HS-27A (cell line): Measurements from ENCODE around the gene KRTAP10-10.
"Not testable (repeated sequence)": the region's sequence is repeated elsewhere in the genome, so short reads cannot be mapped to it uniquely, and the experiment has no call there.

Experiments used
- DNase-seq: peaks from one replicate; pipeline ENCODE4 v3.0.0-alpha.2; 2012; ENCODE audit warnings: low read depth, missing footprints

Gene KRTAP10-10, protein sequence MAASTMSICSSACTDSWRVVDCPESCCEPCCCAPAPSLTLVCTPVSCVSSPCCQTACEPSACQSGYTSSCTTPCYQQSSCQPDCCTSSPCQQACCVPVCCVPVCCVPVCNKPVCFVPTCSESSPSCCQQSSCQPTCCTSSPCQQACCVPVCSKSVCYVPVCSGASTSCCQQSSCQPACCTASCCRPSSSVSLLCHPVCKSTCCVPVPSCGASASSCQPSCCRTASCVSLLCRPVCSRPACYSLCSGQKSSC

DNA sequence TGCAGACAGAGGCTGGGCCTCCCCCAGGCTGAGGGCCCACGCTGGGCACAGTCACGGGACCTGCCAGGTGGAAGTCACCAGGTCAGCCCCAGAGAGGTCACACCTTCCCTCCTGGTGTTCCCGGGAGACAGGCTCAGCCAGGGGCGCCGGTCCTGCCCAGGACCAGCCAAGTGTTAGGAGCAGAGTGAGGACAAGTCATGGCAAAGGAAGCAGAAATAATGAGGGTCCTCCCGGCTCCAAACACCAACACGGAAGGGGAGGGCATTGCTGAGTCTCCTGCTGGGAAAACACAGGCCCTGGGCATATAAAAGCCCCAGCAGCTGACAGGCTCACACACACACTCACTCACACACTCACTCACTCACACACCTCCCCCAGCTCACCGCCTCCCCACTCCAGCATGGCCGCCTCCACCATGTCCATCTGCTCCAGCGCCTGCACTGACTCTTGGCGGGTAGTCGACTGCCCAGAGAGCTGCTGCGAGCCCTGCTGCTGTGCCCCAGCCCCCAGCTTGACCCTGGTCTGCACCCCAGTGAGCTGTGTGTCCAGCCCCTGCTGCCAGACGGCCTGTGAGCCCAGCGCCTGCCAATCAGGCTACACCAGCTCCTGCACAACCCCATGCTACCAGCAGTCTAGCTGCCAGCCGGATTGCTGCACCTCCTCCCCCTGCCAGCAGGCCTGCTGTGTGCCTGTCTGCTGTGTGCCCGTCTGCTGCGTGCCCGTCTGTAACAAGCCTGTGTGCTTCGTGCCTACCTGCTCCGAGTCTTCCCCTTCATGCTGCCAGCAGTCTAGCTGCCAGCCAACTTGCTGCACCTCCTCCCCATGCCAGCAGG, at the start of gene KRTAP10-10:
KRTAP10-10 (plus strand) TSS at position 339 of the 833 bp plus-strand sequence; CDS start at position 401, 62 bp downstream.
- no peak for DNase-seq

DNA sequence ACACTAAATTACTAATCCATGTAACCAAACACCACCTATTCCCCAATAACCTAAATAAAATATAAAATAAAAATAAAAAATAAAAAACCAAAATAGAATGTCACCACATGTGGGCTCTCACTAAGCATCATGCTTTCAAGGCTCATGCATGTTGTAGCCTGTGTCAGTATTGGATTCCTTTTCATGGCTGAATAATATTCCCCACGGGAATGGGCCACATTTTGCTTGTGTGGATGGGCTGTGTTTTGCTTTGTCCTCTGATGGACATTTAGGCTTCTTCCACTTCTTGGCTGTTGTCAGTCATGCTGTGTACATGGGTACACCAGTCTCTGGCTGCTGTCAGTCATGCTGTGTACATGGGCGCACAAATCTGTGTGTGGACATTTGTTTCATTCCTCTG, 48.1 kb upstream of the KRTAP10-10 start:
- no peak for DNase-seq

DNA sequence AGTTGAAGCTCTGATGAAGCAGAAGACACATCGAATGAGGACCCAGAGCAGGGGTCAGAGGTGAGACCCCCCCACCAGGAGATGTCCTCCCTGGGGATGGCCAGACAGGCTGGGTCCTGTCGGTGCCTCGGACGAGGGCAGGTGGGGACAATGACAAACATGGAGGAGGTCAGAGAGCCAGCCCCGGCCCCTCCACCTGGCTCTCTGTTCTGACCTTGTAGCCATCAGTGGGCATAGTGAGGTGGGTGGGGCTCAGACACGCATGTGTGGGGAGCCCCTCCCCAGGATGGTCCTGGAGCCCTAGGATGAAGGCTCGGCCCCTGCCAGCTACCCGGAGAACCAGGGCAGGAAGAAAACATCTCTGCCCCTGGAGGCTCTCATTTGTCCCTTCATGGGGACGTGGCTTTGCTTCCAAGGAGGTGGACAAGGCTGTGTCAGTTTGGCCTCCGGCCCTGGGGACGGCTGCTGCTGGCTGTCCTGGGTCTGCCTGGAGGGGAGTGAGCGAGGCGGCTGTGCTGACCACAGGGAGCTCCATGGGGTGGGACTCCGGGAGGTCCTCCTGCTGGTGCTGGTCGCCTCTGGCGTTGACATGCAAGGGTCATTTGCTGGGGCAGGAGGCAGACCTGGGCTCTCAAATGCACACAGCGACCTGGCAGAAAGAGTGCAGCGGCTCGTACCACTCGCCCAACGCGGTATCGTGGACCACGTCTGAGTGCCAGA, 47.4 kb upstream of the KRTAP10-10 start:
- DNase-seq = no peak

DNA sequence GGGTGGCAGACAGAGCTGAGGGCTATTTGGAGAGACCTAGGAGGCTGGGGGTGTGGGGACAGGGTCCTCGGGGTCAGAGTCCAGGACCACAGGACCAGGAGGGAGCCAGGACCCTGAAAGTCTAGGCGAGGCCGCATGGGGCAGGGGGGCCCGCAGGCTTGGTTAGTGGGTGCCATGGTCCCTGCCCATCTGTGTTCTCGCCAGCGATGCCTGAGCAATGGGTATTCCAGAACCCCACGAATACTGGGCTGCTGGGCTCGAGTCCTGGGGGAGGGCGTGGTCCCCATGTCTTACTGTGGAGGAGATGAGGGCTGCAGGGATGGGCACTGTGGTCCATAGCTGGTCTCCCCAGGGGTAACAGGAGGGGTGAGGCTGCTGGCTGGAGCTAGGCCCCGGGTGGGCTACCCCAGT, 46.8 kb upstream of the KRTAP10-10 start:
- no peak for DNase-seq

- not testable (repeated sequence) for DNase-seq
These were observed 46.0 kb upstream of the KRTAP10-10 start for GRCh38 chr21:44590897-44591800.

DNA sequence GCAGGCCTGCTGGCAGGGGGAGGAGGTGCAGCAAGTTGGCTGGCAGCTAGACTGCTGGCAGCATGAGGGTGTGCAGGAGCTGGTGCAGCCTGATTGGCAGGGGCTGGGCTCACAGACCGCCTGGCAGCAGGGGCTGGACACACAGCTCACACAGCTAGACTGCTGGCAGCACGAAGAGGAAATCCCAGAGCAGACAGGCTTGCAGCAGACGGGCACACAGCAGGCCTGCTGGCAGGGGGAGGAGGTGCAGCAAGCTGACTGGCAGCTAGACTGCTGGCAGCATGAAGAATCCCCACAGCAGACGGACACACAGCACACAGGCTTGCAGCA, 45.4 kb upstream of the KRTAP10-10 start:
- DNase-seq = not testable (repeated sequence)

DNA sequence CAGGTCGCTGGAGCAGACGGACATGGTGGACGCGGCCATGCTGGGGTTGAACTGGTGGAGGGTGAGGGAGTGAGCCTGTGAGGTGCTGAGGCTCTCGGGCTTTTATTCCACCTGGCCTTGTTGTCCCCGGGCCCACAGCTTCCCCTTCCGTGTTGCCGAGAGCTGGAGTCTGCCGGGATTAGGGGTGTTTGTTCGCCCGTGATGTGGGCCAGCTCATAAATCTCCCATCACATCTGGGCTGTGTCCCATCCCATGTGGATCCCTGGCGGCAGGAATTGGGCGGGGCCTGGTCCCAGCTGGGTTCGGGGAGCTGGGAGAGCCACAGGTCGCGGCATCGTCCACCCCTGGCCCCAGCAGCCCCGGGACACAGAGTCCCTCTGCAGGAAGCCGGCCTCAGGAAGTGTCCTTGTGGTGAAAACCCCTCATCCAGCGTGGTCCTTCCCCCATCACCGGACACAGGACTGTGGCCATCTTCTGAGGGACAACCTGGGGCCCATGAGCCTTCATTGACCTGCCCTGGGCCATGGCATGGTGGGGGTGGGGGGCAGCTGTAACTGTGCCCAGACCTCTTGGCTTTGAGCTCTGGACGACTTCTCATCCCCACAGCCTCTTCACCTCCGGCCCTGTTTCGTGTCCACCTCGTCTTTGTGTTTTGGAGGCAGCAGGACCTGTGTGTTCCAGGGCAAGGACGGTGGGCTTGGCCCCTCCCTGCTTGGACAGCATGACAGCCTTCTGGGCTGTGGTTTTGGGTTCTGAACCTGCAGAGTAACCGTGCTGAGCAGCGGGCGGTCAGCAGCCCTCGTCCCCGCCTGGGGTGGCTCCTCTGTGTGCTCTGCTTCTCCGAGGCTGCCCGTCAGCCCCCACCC, 44.5 kb upstream of the KRTAP10-10 start, which contains the start of gene KRTAP10-6:
KRTAP10-6 (minus strand) TSS at position 60 of the 866 bp plus-strand sequence; CDS start at position 39, 21 bp downstream.
- no peak for DNase-seq

DNA sequence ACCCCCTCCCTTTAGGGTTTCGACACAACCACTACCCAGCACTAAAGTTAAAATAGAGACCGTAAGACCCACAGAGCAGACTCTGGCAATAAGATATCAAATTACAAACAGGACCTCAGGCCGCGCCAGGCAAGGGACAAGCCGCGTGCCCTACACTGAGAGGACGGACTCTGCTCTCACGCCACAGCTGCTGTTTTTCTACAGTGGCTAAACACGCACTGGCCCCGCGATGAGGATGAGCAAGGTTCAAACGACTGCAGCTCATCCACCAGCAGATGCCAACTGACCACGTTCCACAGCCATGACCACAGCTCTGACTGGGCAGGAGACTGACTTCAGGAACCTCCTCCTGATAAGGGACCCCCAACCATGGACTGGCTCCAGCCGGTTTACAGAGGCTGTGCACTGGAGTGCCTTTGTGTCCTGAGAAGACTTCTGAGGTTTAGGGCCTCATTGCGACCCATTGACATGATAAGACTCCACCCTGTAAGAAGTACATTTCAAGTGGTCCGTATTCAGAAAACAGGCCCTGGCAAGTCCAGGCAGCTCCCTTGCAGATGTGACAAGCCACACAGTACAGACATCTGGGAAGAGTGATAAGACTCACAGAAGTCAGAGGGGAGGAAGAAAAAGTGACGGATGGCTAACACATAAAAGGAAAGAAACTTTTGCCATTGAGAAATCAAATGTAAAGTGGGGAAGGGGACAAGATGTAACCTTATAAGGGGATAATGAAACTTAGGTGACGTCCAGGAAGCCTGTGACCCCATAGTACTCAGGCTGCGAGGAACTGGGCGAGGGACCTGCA, 43.4 kb upstream of the KRTAP10-10 start:
- DNase-seq = no peak

DNA sequence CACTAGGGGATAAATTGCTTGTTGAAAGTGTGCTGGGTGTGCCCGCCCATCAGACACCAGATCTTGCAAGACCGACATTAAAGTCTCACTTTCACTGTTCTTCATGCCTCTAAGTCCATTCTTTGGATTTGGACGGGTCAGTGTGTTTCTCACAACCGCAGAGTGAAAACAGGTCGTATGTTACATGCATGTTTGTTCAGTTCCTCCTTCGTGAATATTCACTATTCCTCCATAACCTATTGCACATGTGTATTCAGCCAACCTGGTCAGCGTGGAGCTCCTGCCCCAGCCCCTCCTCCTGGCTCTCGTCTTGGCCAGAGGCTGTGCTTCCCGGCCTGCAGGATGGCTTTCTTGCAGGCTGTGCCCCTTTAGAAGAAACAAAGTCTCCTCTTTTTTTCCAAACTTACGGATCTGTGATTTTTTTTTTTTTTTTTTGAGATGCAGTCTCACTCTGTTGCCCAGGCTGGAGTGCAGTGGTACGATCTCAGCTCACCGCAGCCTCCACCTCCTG, 42.7 kb upstream of the KRTAP10-10 start:
- no peak for DNase-seq

DNA sequence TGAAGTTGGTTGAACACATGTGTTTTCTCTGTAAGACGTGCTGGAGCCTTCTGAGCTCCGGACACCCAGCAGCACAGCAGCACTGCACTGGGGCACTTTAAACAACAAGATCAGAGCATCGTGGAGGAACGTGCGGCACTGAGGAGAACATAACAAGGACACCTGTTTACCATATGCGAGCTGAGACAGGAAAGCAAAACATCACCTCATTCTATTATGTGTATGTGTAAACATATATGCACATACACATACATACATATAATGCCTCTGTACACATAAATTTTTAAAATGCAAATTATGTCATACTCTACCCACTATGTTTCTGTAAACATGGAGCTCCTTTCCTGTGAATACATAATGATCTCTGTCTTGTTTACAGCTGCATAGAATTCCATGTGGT, 41.6 kb upstream of the KRTAP10-10 start:
- DNase-seq = no peak

GRCh38 chr21:44596068-44596725, 41.0 kb upstream of the KRTAP10-10 start:
- DNase-seq = no peak

- no peak for DNase-seq
These were observed 39.1 kb upstream of the KRTAP10-10 start for GRCh38 chr21:44598061-44598460.

DNA sequence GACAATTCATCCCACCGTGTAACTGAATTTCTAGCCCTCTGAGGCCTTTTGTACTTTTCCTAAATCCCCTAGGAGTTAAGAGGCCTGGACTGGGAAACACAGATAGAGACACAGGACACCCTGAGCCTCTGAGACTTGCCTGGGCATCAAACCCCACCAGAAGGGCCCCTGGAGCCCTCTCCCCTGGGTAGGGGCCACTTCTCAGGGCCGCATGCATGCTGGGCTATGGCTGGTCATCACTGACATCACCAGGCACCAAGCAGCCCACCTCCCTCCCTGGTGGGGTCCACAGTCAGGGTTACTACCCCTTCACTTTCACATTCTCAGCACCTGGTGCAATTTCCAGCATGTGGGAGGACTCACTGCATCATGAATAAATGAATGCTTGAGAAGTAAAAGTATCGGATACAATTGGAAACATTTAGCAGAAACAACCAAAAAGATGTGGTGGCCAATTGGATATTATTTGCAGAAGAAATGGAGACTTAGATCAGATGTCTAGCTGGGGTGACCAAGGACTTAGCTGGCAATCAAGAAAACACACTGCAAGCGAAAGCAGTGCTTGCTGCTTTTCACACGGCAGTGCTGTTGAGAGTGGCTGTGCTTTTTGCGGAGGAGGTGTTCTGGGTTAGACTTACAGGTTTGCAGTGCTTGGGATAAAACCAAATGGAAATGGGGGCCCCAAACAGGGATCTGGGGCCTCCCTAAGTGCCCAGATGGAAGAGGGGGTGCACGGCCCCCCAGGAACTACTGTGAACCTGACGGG, 37.7 kb upstream of the KRTAP10-10 start:
- no peak for DNase-seq

DNA sequence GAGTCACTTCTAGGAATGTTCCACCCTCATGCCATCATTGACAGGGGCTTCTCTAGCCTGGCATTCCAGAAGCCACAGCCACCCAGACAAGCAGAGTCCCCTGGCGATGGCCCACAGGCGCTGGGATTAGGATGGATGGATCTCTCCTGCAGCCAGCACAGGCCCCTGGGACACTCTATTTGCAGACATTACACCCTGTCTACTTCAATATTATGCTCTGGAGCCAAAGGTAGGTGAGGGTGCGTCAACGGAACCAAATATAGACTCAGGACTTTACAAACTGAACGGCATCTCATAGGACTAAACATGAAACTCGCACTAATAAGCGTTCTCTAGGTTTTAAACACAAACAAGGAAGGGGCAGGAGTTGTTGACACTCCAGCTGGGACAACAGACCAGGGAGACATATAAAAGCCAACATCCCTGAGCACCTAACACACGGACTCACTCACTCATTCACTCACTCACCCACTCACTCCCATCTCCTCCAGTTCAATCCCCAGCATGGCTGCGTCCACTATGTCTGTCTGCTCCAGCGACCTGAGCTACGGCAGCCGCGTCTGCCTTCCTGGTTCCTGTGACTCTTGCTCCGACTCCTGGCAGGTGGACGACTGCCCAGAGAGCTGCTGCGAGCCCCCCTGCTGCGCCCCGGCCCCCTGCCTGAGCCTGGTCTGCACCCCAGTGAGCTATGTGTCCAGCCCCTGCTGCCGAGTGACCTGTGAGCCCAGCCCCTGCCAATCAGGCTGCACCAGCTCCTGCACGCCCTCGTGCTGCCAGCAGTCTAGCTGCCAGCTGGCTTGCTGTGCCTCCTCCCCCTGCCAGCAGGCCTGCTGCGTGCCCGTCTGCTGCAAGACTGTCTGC, 36.8 kb upstream of the KRTAP10-10 start, which contains the start of gene KRTAP10-7:
KRTAP10-7 (plus strand) TSS at position 480 of the 861 bp plus-strand sequence; CDS start at position 505, 25 bp downstream.
- DNase-seq = not testable (repeated sequence)

DNA sequence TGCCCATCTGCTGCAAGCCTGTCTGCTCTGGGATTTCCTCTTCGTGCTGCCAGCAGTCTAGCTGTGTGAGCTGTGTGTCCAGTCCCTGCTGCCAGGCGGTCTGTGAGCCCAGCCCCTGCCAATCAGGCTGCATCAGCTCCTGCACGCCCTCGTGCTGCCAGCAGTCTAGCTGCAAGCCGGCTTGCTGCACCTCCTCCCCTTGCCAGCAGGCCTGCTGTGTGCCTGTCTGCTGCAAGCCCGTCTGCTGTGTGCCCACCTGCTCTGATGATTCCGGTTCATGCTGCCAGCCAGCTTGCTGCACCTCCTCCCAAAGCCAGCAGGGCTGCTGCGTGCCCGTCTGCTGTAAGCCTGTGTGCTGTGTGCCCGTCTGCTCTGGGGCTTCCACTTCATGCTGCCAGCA, 36.1 kb upstream of the KRTAP10-10 start:
- not testable (repeated sequence) for DNase-seq

DNA sequence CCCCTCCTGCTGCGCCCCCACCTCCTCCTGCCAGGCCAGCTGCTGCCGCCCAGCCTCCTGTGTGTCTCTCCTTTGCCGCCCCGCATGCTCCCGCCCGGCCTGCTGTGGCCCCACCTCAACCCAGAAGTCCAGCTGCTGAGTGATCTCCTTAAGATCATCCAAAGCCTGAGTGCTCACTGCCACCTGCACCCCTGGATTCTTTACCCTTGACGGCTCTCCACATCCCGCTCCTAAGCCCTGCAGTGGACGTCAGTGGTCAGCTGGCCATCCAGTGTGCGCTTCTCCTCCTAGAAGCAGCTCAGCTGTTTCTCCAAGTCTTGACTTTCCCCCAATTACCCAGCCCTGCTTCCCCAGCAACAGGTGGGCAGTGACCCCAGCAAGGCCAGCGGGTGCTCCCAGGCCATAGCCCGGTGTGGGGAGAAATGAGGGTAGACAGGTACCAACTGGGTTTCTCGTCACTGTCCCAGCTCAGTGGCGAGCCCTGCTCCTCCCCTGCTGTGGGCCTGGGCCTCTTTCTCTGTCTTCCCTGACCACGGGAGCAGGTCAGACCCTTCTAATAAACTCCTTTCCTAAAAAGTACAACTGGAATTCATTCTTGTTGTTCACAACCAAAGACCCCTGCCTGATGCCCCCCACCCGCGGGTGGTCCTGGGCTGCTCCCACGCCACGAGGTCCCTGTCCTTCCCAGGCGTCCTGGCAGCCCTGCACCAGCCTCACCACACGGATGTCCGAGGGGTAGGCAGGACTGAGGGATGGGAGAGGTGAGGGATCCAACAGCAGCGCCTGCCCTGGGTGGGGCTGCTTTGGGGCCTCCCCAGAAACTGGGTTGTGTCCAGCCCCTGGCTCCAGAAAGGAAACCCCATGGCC, 35.3 kb upstream of the KRTAP10-10 start:
- DNase-seq = no peak
